ENCODE data around the gene TOM1L2. TPM values are rescaled to one million over a fixed set of nuclear protein-coding genes. Genes with fewer than 3 reads are reported as not detected.

TOM1L2 gene
- total and polyA plus RNA-seq, 2 experiments from 2014 or later: 21.5 to 29.6 TPM

GRCh38 chr17:17841601-17842025, 130.6 kb downstream of the TOM1L2 start:
- Histone ChIP-seq H3K79me2 (peaks cover 2% of the 10 kb centered on the region), H3K36me3 (replicated peaks; ENCODE audit: insufficient read depth, low read depth) (no peaks in the 10 kb centered on the region), H3K9me2 (replicated peaks; ENCODE audit: insufficient read depth) (no peaks in the 10 kb centered on the region), H2AFZ (no peak overlapping the region), H3K27ac (peak overlapping the region; percentile 99), H3K4me3 (no peak overlapping the region), H3K27me3 (no peaks in the 10 kb centered on the region), H3K4me2 (no peak overlapping the region), H4K20me1 (ENCODE audit: insufficient read depth, poor library complexity, severe bottlenecking) (no peaks in the 10 kb centered on the region), H3K4me1 (ENCODE audit: insufficient read depth) (peaks cover 34% of the 10 kb centered on the region), H3K9me3 (ENCODE audit: low read depth) (no peaks in the 10 kb centered on the region)
- WGBS (ENCODE audit: low lambda C conversion rate, missing lambda C conversion rate): 90% methylated on average over 1 of the region's 1 CpG
- TF ChIP-seq EZH2phosphoT487 (IDR thresholded peaks at IDR 0.05; ENCODE audit: low read depth, severe bottlenecking, unreplicated experiment): no peak
- TF ChIP-seq CTCF (IDR thresholded peaks at IDR 0.05; ENCODE audit: poor library complexity): no peak
- TF ChIP-seq EZH2 (IDR thresholded peaks at IDR 0.05; ENCODE audit: borderline replicate concordance): no peak
- DNase-seq (ENCODE audit: low spot score): no peak

GRCh38 chr17:17840751-17841591, 131.2 kb downstream of the TOM1L2 start:
- WGBS (ENCODE audit: low lambda C conversion rate, missing lambda C conversion rate): 64% methylated on average over 7 of the region's 7 CpGs
- peaks cover 34% of the 10 kb centered on the region for H3K4me1 ChIP-seq (ENCODE audit: insufficient read depth)
- no peaks in the 10 kb centered on the region for H3K36me3 ChIP-seq (replicated peaks; ENCODE audit: insufficient read depth, low read depth)
- H3K27ac ChIP-seq: peak overlapping the region; percentile 99
- H3K27me3 ChIP-seq: no peaks in the 10 kb centered on the region
- no peak for DNase-seq (ENCODE audit: low spot score)
- no peaks in the 10 kb centered on the region for H3K9me2 ChIP-seq (replicated peaks; ENCODE audit: insufficient read depth)
- H4K20me1 ChIP-seq (ENCODE audit: insufficient read depth, poor library complexity, severe bottlenecking): no peaks in the 10 kb centered on the region
- no peak overlapping the region for H3K4me3 ChIP-seq
- no peaks in the 10 kb centered on the region for H3K9me3 ChIP-seq (ENCODE audit: low read depth)
- no peak overlapping the region for H2AFZ ChIP-seq
- H3K4me2 ChIP-seq: peak overlapping the region; percentile 74
- TF ChIP-seq CTCF (IDR thresholded peaks at IDR 0.05; ENCODE audit: poor library complexity) (no peak), EZH2phosphoT487 (IDR thresholded peaks at IDR 0.05; ENCODE audit: low read depth, severe bottlenecking, unreplicated experiment) (no peak)
- H3K79me2 ChIP-seq: peaks cover 5% of the 10 kb centered on the region

- no peak for TF ChIP-seq EZH2phosphoT487 (IDR thresholded peaks at IDR 0.05; ENCODE audit: low read depth, severe bottlenecking, unreplicated experiment)
- peaks cover 14% of the 10 kb centered on the region for H3K79me2 ChIP-seq
- H4K20me1 ChIP-seq (ENCODE audit: insufficient read depth, poor library complexity, severe bottlenecking): peaks cover 9% of the 10 kb centered on the region
- WGBS (ENCODE audit: low lambda C conversion rate, missing lambda C conversion rate): 6% methylated on average over 69 of the region's 71 CpGs
- no peak overlapping the region for H3K4me3 ChIP-seq
- H2AFZ ChIP-seq: no peak overlapping the region
- H3K27me3 ChIP-seq: no peaks in the 10 kb centered on the region
- H3K4me2 ChIP-seq: peak overlapping the region; percentile 74
- no peaks in the 10 kb centered on the region for H3K9me3 ChIP-seq (ENCODE audit: low read depth)
- peak; percentile 97 for DNase-seq (ENCODE audit: low spot score)
- H3K36me3 ChIP-seq (replicated peaks; ENCODE audit: insufficient read depth, low read depth): no peaks in the 10 kb centered on the region
- no peaks in the 10 kb centered on the region for H3K9me2 ChIP-seq (replicated peaks; ENCODE audit: insufficient read depth)
- peak overlapping the region; percentile 99 for H3K27ac ChIP-seq
- peaks cover 43% of the 10 kb centered on the region for H3K4me1 ChIP-seq (ENCODE audit: insufficient read depth)
These were observed 132.2 kb downstream of the TOM1L2 start for GRCh38 chr17:17839791-17840707.
